Measurements from ENCODE around the gene SLC2A10.

The SLC2A10 gene

GRCh38 chr20:46703435-46703834 is 6.0 kb upstream of the SLC2A10 start:
- DNase-seq (ENCODE audit: low read depth) = no peak

DNA sequence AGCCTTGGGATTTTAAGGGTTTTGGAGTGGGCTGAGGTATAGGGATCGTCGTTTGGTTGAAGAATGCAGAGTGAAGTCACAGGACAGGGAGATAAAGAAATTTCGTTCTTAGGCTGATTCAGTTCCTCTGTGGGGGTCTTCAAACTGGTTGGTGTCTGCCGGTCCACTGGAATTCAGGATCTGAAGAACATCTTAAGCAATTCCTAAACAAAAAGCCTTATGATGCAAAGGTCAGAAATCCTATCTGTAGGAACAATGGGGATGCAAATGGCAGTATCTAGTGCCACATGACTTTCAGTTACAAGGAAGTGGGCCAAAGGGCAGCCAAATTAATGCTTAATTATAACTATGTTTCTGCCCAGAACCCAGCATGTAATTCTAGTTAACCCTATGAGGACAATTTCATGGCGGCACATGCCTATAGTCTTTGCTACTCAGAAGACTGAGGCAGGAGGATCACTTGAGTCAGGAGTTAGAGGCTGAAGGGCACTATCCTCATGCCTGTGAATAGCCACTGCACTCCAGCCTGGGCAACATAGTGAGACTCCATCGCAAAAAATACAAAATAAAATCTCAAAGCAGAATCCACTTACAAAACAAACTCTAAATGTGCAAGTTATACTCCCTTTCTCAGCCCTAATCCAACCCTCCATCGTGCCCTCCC is 4.6 kb upstream of the SLC2A10 start:
- DNase-seq (ENCODE audit: low read depth) = no peak

- DNase-seq (ENCODE audit: low read depth) = peak; percentile 65
These were observed 4.1 kb upstream of the SLC2A10 start for GRCh38 chr20:46705378-46705729.

GRCh38 chr20:46706242-46706641 is 3.2 kb upstream of the SLC2A10 start:
- no peak for DNase-seq (ENCODE audit: low read depth)

DNA sequence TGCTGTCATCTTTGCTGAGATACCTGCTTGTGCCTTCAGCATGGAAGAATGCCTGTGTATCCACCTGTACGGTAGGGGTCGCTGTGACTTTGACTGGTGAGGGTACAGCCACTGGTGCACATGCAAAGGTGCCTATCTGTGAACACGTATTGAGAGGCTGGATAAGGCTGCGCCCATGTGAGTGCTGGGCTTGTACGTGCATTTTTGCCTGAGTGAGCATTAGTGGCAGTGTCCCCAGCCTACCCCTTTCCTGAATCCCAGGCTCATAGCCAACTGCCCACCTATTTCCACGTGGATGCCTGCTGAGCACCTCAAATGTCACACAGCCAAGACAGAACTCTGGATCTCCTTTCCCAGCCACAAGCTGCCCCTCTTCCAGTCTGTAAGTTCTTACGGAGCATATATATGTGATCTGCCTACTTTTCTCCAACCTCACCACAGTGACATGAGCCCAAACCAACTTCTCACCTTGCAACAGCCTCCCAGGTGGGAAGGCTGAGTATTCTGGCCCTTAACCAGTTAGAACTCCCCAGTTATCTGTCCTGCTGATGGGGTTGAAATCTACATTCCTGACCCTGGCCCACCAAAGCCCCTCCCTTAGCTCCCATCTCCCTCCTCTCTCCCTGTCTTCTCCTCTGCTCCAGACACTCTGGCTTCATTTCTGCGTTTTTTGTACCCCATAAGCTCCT is 1.1 kb upstream of the SLC2A10 start:
- no peak for DNase-seq (ENCODE audit: low read depth)

- DNase-seq (ENCODE audit: low read depth) = no peak
These were observed 392 bp upstream of the SLC2A10 start for GRCh38 chr20:46709055-46709458.

DNA sequence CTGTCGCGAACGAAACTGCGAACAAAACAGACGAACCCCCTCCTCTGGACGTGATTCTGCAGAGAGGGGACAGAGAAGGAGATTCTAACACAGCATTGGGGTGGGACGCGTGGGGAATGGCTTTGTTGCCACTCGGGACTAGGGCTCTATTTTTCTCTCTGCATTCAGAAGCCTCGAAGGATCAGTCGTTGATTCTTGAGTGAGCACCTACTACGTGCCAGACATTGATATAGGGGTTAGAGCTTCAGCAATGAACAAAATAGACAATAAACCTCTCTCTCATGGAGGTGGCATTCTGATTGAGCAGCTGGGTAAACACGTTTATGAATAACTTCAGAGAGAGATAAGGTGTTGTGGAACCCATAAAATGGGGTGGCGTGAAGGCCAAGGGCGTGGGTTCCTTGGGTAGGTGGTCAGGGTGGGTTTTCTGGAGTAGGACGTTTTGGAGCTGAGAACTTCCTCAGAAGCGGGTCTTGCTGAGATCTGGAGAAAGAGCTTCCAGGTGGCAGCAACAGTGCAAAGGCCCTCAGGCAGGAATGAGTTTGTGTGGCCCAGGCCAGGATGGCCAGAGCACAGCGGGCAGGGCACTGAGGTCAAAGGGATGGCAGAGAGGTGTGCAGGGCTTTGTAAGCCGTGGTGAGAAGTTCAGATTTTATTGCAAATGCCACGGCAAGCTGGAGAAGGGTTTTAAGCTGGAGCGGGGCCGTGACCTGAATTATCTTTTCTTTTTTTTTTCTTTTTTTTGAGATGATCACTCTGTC is 884 bp downstream of the SLC2A10 start:
- DNase-seq (ENCODE audit: low read depth) = no peak

DNA sequence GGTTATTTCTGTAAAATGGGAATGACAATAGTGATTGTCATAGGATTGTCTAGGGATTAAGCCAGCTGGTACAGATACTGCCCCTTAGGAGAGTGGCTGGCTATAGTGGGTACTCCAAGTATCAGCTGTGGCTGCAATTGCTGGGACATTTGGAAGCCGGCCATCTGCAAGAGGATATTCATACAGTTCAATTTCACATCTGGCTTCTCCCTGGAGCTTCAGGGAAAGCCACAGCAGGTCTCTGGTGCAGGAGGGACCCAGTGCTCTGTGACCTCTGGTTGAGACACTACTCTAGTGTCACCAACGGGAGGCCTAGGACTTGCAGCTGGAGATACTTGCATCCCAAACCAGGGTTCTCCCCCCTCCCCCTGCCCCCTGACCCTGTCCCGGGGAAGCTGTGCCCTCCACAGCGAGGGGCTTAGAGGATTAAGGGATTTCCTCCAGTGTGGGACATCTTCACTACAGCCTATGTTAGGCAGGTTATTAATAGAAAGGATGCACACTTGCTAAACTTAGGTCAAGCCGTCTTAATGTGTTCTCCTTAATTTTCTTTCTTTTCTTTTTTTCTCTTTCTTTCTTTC is 2.7 kb downstream of the SLC2A10 start:
- no peak for DNase-seq (ENCODE audit: low read depth)

DNA sequence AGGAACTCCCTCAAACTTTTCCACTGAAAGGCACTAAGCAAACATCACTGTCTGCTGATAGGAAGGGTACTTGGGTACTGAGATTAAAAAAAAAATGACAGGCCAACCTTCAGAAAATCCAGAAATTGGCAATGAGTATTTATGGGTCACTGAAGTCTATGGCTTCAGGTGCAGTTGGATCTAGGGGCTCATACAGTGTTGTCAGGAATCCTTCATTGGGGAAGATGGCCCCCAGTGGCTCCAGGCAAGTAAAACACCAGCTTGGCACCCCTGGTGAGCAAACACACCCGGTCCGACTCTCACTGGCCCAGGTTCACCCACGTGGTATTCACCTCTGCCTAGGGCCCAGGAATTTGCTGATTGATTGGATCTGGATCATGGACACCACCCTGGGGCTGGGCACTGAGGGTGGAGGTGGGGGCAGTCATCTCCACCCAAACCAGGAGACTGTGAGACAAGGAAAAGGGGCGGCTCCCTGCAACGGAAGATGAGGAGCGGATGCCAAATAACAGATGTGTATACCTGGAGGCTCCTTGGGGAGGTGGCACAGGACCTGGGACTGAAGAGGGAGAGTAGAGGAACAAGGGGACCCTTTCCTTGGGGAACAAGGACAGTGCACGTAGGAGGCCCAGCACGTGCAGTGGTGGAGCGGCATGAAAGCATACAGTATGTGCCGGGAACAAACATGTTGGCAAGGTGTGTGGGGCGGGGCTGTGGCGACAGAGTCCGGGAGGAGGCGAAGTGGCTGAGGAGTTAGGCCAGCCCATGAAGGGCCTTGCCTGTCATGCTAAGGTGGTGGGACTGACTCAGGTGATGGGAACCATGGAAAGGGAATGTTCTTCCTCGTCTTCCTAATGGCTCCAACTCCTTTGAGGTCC is 4.7 kb downstream of the SLC2A10 start:
- DNase-seq (ENCODE audit: low read depth) = no peak

DNA sequence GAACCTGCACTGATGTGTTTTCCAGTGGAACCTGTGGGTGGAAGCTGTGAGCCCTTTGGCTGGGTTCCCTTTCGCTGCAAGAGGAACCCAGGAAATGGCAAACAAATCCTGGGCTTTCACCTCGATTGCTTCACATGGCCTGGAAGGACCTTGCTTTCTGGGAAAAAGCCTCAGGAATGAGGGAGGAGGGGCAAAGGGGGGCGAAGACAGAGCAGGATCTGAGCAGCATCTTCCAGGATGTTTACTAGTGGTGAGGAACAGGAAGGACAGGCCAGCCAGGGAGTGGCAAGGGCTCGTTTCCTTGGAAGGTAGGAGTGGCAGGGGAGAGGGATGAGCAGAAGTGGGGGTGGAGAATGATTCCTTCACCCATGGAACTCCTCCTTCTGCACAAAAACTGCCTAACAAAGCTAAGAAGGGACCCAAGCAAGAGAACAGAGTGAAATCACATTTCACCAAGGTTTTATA is 5.9 kb downstream of the SLC2A10 start:
- peak; percentile 75 for DNase-seq (ENCODE audit: low read depth)

GRCh38 chr20:46717818-46718541 is 8.5 kb downstream of the SLC2A10 start:
- DNase-seq (ENCODE audit: low read depth) = no peak

GRCh38 chr20:46720019-46720418 is 10.6 kb downstream of the SLC2A10 start:
- no peak for DNase-seq (ENCODE audit: low read depth)

DNA sequence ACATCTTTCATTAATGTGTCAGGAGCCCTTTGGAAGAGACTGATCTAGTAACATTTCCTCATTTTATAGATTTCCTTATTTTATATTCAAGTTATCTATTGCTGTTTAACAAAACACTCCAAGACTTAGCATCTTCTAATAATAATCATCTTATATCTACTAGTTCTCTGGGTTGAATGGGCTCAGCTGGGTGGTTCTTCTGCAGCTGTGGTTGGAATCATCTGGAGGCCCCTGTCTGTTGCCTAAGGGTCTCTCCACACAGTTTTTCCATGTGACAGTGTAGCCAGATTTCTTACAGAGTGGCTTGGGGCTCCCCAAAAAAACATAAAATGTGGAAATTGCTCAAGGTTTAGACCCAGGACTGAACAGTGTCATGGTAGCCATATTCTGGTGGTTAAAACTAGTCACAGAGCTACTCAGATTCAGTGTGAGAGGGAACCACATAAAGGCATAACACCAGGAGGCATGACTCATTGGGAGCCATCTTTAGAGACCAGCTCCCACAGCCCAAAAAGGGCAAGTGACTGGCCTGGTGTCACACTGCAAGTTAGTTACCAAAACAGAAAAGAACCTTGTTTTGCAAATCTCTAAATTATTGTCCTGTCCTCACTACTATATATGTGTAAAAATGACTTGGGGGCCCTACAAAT is 11.5 kb downstream of the SLC2A10 start:
- DNase-seq (ENCODE audit: low read depth) = no peak

GRCh38 chr20:46721476-46721875 is 12.0 kb downstream of the SLC2A10 start:
- no peak for DNase-seq (ENCODE audit: low read depth)

DNA sequence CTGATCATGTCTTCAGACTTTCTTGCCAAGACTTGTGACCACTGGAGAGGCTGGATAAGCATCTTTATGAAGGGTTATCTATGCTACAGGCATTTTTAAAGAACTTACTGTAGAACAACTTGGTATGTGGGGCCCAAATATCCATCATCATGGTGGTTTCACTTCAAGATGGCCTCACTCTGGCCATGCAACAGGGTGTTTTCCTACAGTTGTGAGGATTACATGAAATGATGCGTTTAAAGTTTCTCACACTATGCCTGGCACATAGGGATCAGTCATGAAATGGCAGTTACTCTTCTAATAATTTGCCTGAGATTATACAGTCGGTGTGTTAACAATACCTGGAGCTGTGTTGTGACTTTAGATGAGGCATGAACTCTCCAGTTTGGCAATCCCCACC is 13.0 kb downstream of the SLC2A10 start:
- DNase-seq (ENCODE audit: low read depth) = no peak

- DNase-seq (ENCODE audit: low read depth) = no peak
These were observed 13.6 kb downstream of the SLC2A10 start for GRCh38 chr20:46723039-46723438.

GRCh38 chr20:46724343-46724959 is 15.0 kb downstream of the SLC2A10 start:
- no peak for DNase-seq (ENCODE audit: low read depth)

- DNase-seq (ENCODE audit: low read depth) = no peak
These were observed 16.0 kb downstream of the SLC2A10 start for GRCh38 chr20:46725186-46726165.

DNA sequence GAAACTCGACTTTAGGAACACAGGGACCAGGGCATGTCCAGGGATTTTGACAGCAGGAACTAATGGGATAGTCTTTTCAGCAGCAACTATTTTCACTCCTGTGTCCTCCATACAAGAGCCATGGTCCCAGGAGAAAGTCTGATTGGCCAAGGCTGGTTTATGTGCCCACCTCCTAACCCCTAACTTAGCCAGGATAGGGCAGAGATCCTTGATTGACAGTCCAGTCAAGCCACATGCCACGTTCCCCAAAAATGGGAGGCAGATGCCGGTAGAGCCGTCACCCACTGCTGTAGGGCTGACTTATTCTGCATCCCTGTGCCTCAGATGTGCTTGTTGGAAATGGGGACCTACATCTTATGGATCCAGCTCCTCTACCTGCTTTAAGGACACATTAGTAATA is 22.3 kb downstream of the SLC2A10 start:
- no peak for DNase-seq (ENCODE audit: low read depth)

Measured in GM04504 (cell line).